ENCODE data around the gene NACC1. TPM values are rescaled to one million over a fixed set of nuclear protein-coding genes. Genes with fewer than 3 reads are reported as not detected.

NACC1 gene
- polyA plus RNA-seq (ENCODE audit: insufficient read depth in 1 of 5, insufficient read length in 5 of 5, low replicate concordance in 1 of 5), result 10 to 100 TPM; 14.0 to 32.4 (median 19.7) TPM
- long read RNA-seq, donor 1, full-length matches to known transcripts, result 8 of 8 reads
- long read RNA-seq, donor 1, partial matches to known transcripts, result 0 of 8 reads
- long read RNA-seq, donor 1, other reads (novel, unspliced or antisense), result 0 of 8 reads
- long read RNA-seq, donor 2, full-length matches to known transcripts, result 3 of 3 reads
- long read RNA-seq, donor 2, partial matches to known transcripts, result 0 of 3 reads
- long read RNA-seq, donor 2, other reads (novel, unspliced or antisense), result 0 of 3 reads
- long read RNA-seq, donor 3, full-length matches to known transcripts, result 5 of 5 reads
- long read RNA-seq, donor 3, partial matches to known transcripts, result 0 of 5 reads
- long read RNA-seq, donor 3, other reads (novel, unspliced or antisense), result 0 of 5 reads
- long read RNA-seq, donor 4, full-length matches to known transcripts, result 2 of 2 reads
- long read RNA-seq, donor 4, partial matches to known transcripts, result 0 of 2 reads
- long read RNA-seq, donor 4, other reads (novel, unspliced or antisense), result 0 of 2 reads
- long read RNA-seq, donor 5, full-length matches to known transcripts, result 2 of 2 reads
- long read RNA-seq, donor 5, partial matches to known transcripts, result 0 of 2 reads
- long read RNA-seq, donor 5, other reads (novel, unspliced or antisense), result 0 of 2 reads
- long read RNA-seq, donor 6, full-length matches to known transcripts, result 7 of 7 reads
- long read RNA-seq, donor 6, partial matches to known transcripts, result 0 of 7 reads
- long read RNA-seq, donor 6, other reads (novel, unspliced or antisense), result 0 of 7 reads
- long read RNA-seq, donor 7, result 0 reads
- long read RNA-seq, donor 8, full-length matches to known transcripts, result 1 of 1 reads
- long read RNA-seq, donor 8, partial matches to known transcripts, result 0 of 1 reads
- long read RNA-seq, donor 8, other reads (novel, unspliced or antisense), result 0 of 1 reads

GRCh38 chr19:13117772-13118423 is at the start of gene NACC1:
TSS of gene NACC1 (plus strand) at chr19:13118264. CDS start at chr19:13135208, 16,944 bp downstream.
- peak; percentile 79 to 80 for DNase-seq

GRCh38 chr19:13069415-13070359 is 48.4 kb upstream of the NACC1 start:
- DNase-seq, result no peak

- DNase-seq, result no peak
These were observed 47.5 kb upstream of the NACC1 start for GRCh38 chr19:13070425-13071140.

- no peak for DNase-seq
These were observed 46.4 kb upstream of the NACC1 start for GRCh38 chr19:13071444-13072187.

GRCh38 chr19:13072188-13072908 is 45.7 kb upstream of the NACC1 start:
- DNase-seq, result no peak

GRCh38 chr19:13073263-13073662 is 44.8 kb upstream of the NACC1 start:
- no peak for DNase-seq

GRCh38 chr19:13074378-13074777 is 43.7 kb upstream of the NACC1 start:
- no peak for DNase-seq

- no peak for DNase-seq
These were observed 41.7 kb upstream of the NACC1 start for GRCh38 chr19:13076320-13076719.

- no peak for DNase-seq
These were observed 41.3 kb upstream of the NACC1 start for GRCh38 chr19:13076787-13077186.

GRCh38 chr19:13077240-13077639 is 40.8 kb upstream of the NACC1 start:
- no peak for DNase-seq

- no peak for DNase-seq
These were observed 39.7 kb upstream of the NACC1 start for GRCh38 chr19:13078381-13078780.

- DNase-seq, result no peak
These were observed 39.0 kb upstream of the NACC1 start for GRCh38 chr19:13078897-13079541.

GRCh38 chr19:13079542-13079986 is 38.5 kb upstream of the NACC1 start:
- DNase-seq, result no peak

GRCh38 chr19:13082192-13083007 is 35.7 kb upstream of the NACC1 start:
- DNase-seq, result no peak

- DNase-seq, result no peak
These were observed 35.1 kb upstream of the NACC1 start for GRCh38 chr19:13083008-13083404.

- DNase-seq, result no peak
These were observed 34.4 kb upstream of the NACC1 start for GRCh38 chr19:13083627-13084026.

GRCh38 chr19:13085666-13086065 is 32.4 kb upstream of the NACC1 start:
- DNase-seq, result no peak

Data from right lung (tissue), 10 donors.